NB4 (cell line): ENCODE results near the gene TTL.
"Not testable (repeated sequence)": the region's sequence is repeated elsewhere in the genome, so short reads cannot be mapped to it uniquely, and the experiment has no call there.

ENCODE experiments used
- DNase-seq: peaks from one replicate; pipeline ENCODE4 v3.0.0; 2010; ENCODE audit warnings: low read depth
- H3K4me3 ChIP-seq: one replicate; pipeline ENCODE4 v1.5.1; 2011; ENCODE audit warnings: mild to moderate bottlenecking, low read depth, low read length, moderate library complexity
- CTCF ChIP-seq: IDR thresholded peaks from one replicate; pipeline ENCODE4 v1.5.1; 2012; ENCODE audit warnings: low read depth, low read length
- MAX ChIP-seq: IDR thresholded peaks from 2 replicates; pipeline ENCODE4 v1.6.1; 2011; ENCODE audit warnings: low read depth, low read length
- MYC ChIP-seq: IDR thresholded peaks from 2 replicates; pipeline ENCODE4 v1.6.1; 2011; ENCODE audit warnings: low read depth, low read length
- POLR2A ChIP-seq: IDR thresholded peaks from 2 replicates; pipeline ENCODE4 v1.6.1; 2011; ENCODE audit warnings: mild to moderate bottlenecking; ENCODE audit not compliant: insufficient read length; ENCODE audit errors: extremely low read depth

TTL gene

GRCh38 chr2:112520234-112520783 lies 38.4 kb downstream of the TTL start:
- peak; percentile 83 for TF ChIP-seq MYC
- no peak for TF ChIP-seq CTCF
- peak; percentile 87 for TF ChIP-seq MAX
- no peak for TF ChIP-seq POLR2A
- peak; percentile 96 for DNase-seq

GRCh38 chr2:112523291-112523777 lies 41.4 kb downstream of the TTL start:
- no peak overlapping the region for H3K4me3 ChIP-seq
- DNase-seq, result no peak
- TF ChIP-seq MYC, result no peak
- no peak for TF ChIP-seq POLR2A
- no peak for TF ChIP-seq MAX
- TF ChIP-seq CTCF, result no peak

More at GRCh38 chr2:112520234-112520783, 38.4 kb downstream of the TTL start:
- no peak overlapping the region for H3K4me3 ChIP-seq

DNA sequence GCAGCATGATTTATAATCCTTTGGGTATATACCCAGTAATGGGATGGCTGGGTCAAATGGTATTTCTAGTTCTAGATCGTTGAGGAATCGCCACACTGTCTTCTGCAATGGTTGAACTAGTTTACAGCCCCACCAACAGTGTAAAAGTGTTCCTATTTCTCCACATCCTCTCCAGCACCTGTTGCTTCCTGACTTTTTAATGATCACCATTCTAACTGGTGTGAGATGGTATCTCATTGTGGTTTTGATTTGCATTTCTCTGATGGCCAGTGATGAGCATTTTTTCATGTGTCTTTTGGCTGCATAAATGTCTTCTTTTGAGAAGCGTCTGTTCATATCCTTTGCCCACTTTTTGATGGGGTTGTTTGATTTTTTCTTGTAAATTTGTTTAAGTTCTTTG lies 42.3 kb downstream of the TTL start:
- not testable (repeated sequence) for DNase-seq, H3K4me3 ChIP-seq

- TF ChIP-seq MYC (no peak), CTCF (no peak)
- no peak overlapping the region for H3K4me3 ChIP-seq
- no peak for DNase-seq
These were observed 46.6 kb downstream of the TTL start for GRCh38 chr2:112528541-112528940.

- no peak overlapping the region for H3K4me3 ChIP-seq
- no peak for DNase-seq
- no peak for TF ChIP-seq POLR2A
- TF ChIP-seq CTCF, result no peak
- no peak for TF ChIP-seq MAX
- TF ChIP-seq MYC, result no peak
These were observed 47.8 kb downstream of the TTL start for GRCh38 chr2:112529757-112530156.

DNA sequence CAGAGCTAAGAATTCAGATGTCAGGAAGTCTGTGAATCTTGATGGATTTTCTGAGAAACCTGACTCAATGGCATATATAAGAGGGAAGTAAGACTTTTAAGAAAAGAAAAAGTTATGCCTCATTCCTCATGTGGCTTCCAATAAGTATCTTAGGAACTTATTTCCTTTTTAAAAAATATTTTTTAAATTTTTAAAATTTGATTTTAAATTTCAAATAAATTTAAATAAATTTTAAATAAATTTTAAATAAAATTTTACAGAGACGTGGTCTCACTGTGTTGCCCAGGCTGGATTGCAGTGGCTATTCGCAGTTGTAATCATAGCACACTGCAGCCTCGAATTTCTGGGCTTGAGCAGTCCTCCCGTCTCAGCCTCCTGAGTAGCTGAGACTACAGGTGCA lies 48.8 kb downstream of the TTL start:
- H3K4me3 ChIP-seq, result no peak overlapping the region

More for the DNA sequence above, 48.8 kb downstream of the TTL start:
- no peak for TF ChIP-seq MAX
- no peak for TF ChIP-seq CTCF
- no peak for TF ChIP-seq POLR2A
- TF ChIP-seq MYC, result no peak
- DNase-seq, result no peak
